ENCODE results near the gene KLHL14. TPM values are rescaled to one million over a fixed set of nuclear protein-coding genes. Genes with fewer than 3 reads are reported as not detected.

The KLHL14 gene
- polyA plus RNA-seq, 2 of the 4 experiments (the other 2 are of a cell fraction), result not detected

- ChIA-PET CTCF (no interaction called here), POLR2A (no interaction called here)
- H3K4me3 ChIP-seq, result no peak overlapping the region
- no peaks in the 10 kb centered on the region for H3K9me3 ChIP-seq
- no peak for DNase-seq (ENCODE audit: low read depth in 1 of 2, low spot score in 1 of 2)
- no peak overlapping the region for H3K4me2 ChIP-seq
- TF ChIP-seq EHF (CRISPR knock-in tag; IDR thresholded peaks at IDR 0.05), result no peak
- TF ChIP-seq RNF2 (IDR thresholded peaks at IDR 0.05; ENCODE audit: borderline replicate concordance, low read depth), result no peak
- no peak for TF ChIP-seq MAFK (IDR thresholded peaks at IDR 0.05; ENCODE audit: partially characterized antibody)
- no peak for TF ChIP-seq RARB (CRISPR knock-in tag; IDR thresholded peaks at IDR 0.05)
- TF ChIP-seq SMC3 (IDR thresholded peaks at IDR 0.05), result no peak
- TF ChIP-seq CHD4 (IDR thresholded peaks at IDR 0.05; ENCODE audit: borderline replicate concordance), result no peak
- no peak for TF ChIP-seq FOSB (CRISPR knock-in tag; IDR thresholded peaks at IDR 0.05)
- TF ChIP-seq ZFP36 (IDR thresholded peaks at IDR 0.05; ENCODE audit: borderline replicate concordance, partially characterized antibody), result no peak
- TF ChIP-seq NFE2L2 (conservative IDR thresholded peaks at IDR 0.05; ENCODE audit: low read length), result no peak
- no peak for TF ChIP-seq KDM5A (IDR thresholded peaks at IDR 0.05)
- no peak for TF ChIP-seq ZC3H11A (IDR thresholded peaks at IDR 0.05)
- no peak for TF ChIP-seq BHLHE40 (IDR thresholded peaks at IDR 0.05; ENCODE audit: low read depth, low read length)
- TF ChIP-seq PBX3 (IDR thresholded peaks at IDR 0.05), result no peak
- 4% methylated on average over 4 of the region's 5 CpGs for WGBS (ENCODE audit: missing lambda C conversion rate)
- no peaks in the 10 kb centered on the region for H3K4me1 ChIP-seq
- no peak overlapping the region for H3K27ac ChIP-seq
- no peak for ATAC-seq
- FAIRE-seq, result no peak
These were observed 30.2 kb downstream of the KLHL14 start for GRCh38 chr18:32742579-32742978.

- H3K9me3 ChIP-seq, result no peaks in the 10 kb centered on the region
- WGBS (ENCODE audit: missing lambda C conversion rate), result 0% methylated on average over 2 of the region's 2 CpGs
- FAIRE-seq (no peak), ATAC-seq (no peak), DNase-seq (ENCODE audit: low read depth in 1 of 2, low spot score in 1 of 2) (no peak)
- no peak overlapping the region for H3K4me2 ChIP-seq
- no peak overlapping the region for H3K27ac ChIP-seq
- POLR2A ChIA-PET, result no interaction called here
- CTCF ChIA-PET, result no interaction called here
- no peak overlapping the region for H3K4me3 ChIP-seq
- H3K4me1 ChIP-seq, result no peaks in the 10 kb centered on the region
- no peak for TF ChIP-seq FOSL2 (IDR thresholded peaks at IDR 0.05)
- TF ChIP-seq FOSL2 (CRISPR knock-in tag; IDR thresholded peaks at IDR 0.05), result 0 out of 2 replicates have a peak, but pooled peaks have one; percentile 6
- TF ChIP-seq CHD2 (IDR thresholded peaks at IDR 0.05; ENCODE audit: low read length, partially characterized antibody), result no peak
These were observed 37.0 kb downstream of the KLHL14 start for GRCh38 chr18:32735781-32736180.

- ChIA-PET CTCF (no interaction called here), POLR2A (no interaction called here)
- H3K4me3 ChIP-seq, result no peak overlapping the region
- FAIRE-seq (no peak), ATAC-seq (no peak), DNase-seq (ENCODE audit: low read depth in 1 of 2, low spot score in 1 of 2) (no peak)
- H3K27ac ChIP-seq, result no peak overlapping the region
- 49% methylated on average over 2 of the region's 2 CpGs for WGBS (ENCODE audit: missing lambda C conversion rate)
- H3K9me3 ChIP-seq, result no peaks in the 10 kb centered on the region
- TF ChIP-seq MYC (IDR thresholded peaks at IDR 0.05; ENCODE audit: borderline replicate concordance, low read length) (no peak), GATA3 (IDR thresholded peaks at IDR 0.05; ENCODE audit: borderline replicate concordance) (no peak), CBX2 (IDR thresholded peaks at IDR 0.05; ENCODE audit: borderline replicate concordance, low read depth) (no peak), RAD21 (conservative IDR thresholded peaks at IDR 0.05 in 1 of 2, IDR thresholded peaks at IDR 0.05 in 1 of 2) (no peak), POLR2AphosphoS2 (conservative IDR thresholded peaks at IDR 0.05; ENCODE audit: low read length) (no peak), MAFK (IDR thresholded peaks at IDR 0.05; ENCODE audit: partially characterized antibody) (peak; percentile 73)
- TF ChIP-seq, protein P1, sequence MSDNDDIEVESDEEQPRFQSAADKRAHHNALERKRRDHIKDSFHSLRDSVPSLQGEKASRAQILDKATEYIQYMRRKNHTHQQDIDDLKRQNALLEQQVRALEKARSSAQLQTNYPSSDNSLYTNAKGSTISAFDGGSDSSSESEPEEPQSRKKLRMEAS (IDR thresholded peaks at IDR 0.05), result no peak
- no peak overlapping the region for H3K4me2 ChIP-seq
- no peaks in the 10 kb centered on the region for H3K4me1 ChIP-seq
These were observed 38.4 kb downstream of the KLHL14 start for GRCh38 chr18:32734442-32734841.

- TF ChIP-seq NR3C1 (IDR thresholded peaks at IDR 0.05) (no peak), NPAS2 (CRISPR knock-in tag; IDR thresholded peaks at IDR 0.05; ENCODE audit: borderline replicate concordance) (no peak), KDM1A (IDR thresholded peaks at IDR 0.05; ENCODE audit: low read depth) (no peak), MYC (IDR thresholded peaks at IDR 0.05; ENCODE audit: borderline replicate concordance, low read length) (no peak), PHF8 (IDR thresholded peaks at IDR 0.05; ENCODE audit: borderline replicate concordance, low read depth) (no peak), POLR2AphosphoS2 (conservative IDR thresholded peaks at IDR 0.05; ENCODE audit: low read length) (no peak), EHMT2 (IDR thresholded peaks at IDR 0.05; ENCODE audit: low read depth) (no peak), KDM5A (IDR thresholded peaks at IDR 0.05) (no peak)
- Histone ChIP-seq H3K9me3 (no peaks in the 10 kb centered on the region), H3K4me2 (no peak overlapping the region), H3K4me3 (no peak overlapping the region), H3K27ac (no peak overlapping the region), H3K4me1 (no peaks in the 10 kb centered on the region)
- ATAC-seq, result no peak
- ChIA-PET POLR2A (no interaction called here), CTCF (no interaction called here)
- no peak for DNase-seq (ENCODE audit: low read depth in 1 of 2, low spot score in 1 of 2)
- no peak for FAIRE-seq
- 93% methylated on average over 1 of the region's 1 CpG for WGBS (ENCODE audit: missing lambda C conversion rate)
These were observed 40.7 kb downstream of the KLHL14 start for GRCh38 chr18:32732165-32732564.

Data from A549 (cell line).